Thyroid gland (tissue), 4 donors: ENCODE data around the gene TXNL4B.

Source experiments
- CTCF ChIP-seq, 6 experiments: fragments of 200-600 bp in 3 of 6; fragments of 450-650 bp in 3 of 6; sonication (generic) in 3 of 6; IDR thresholded peaks; one replicate each; pipeline ENCODE4 v1.5.1; 2016 to 2019; ENCODE audit warnings: antibody characterized with exemption in 6 of 6, mild to moderate bottlenecking in 2 of 6, inconsistent platforms in 1 of 6, moderate library complexity in 1 of 6
- POLR2A ChIP-seq, 2 donors: fragments of 450-650 bp; IDR thresholded peaks; one replicate each; pipeline ENCODE4 v1.6.1; 2017; ENCODE audit warnings: antibody characterized with exemption in 2 of 2, mild to moderate bottlenecking in 2 of 2, moderate library complexity in 1 of 2

GRCh38 chr16:72126429-72126765 is 33.0 kb upstream of the TXNL4B start:
- no peak for TF ChIP-seq POLR2A (IDR thresholded peaks at IDR 0.05)
- no peak for TF ChIP-seq CTCF (IDR thresholded peaks at IDR 0.05)
